PC-3 (cell line): ENCODE results near the gene BACH2. TPM values are rescaled to one million over a fixed set of nuclear protein-coding genes. Genes with fewer than 3 reads are reported as not detected.

Source experiments
- ATAC-seq: fragments of 200-7000 bp; cut with Tn5 transposase; 2 replicates; pipeline ENCODE4 v1.9.1; 2020; ENCODE audit warnings: mild to moderate bottlenecking, moderate library complexity
- BruUV-seq: library from RNA; stranded (reverse); fragments of 400-500 nt; replicated peaks from 2 replicates; lab custom pipeline; 2021; lab: Mats Ljungman, UMichigan
- CTCF ChIA-PET: fragments of 300-600 bp; sonication (Branson Sonifier 250); formaldehyde crosslinking; loops from one replicate; lab custom pipeline; 2022; ENCODE audit warnings: antibody characterized with exemption; lab: Charles Lee
- POLR2A ChIA-PET: fragments of 300-600 bp; sonication (Branson Sonifier 250); formaldehyde crosslinking; loops from one replicate; lab custom pipeline; 2022; ENCODE audit warnings: antibody characterized with exemption; ENCODE audit not compliant: unreplicated experiment; lab: Charles Lee
- DNase-seq: peaks from one replicate; pipeline ENCODE4 v3.0.0-alpha.2; 2015
- H2AFZ ChIP-seq: fragments of 300-600 bp; sonication (generic); 2 replicates; pipeline ENCODE4 v1.6.0; 2016; ENCODE audit warnings: antibody characterized with exemption, low read length
- H3F3A ChIP-seq: fragments of 300-600 bp; sonication (generic); one replicate; pipeline ENCODE4 v1.6.0; 2017; ENCODE audit warnings: antibody characterized with exemption, low read length, control low read depth, mild to moderate bottlenecking; ENCODE audit not compliant: unreplicated experiment
- H3K27ac ChIP-seq: fragments of 300-600 bp; sonication (generic); 2 replicates; pipeline ENCODE4 v1.5.1; 2016; ENCODE audit warnings: mild to moderate bottlenecking, low read length
- H3K27me3 ChIP-seq: fragments of 300-600 bp; sonication (generic); 2 replicates; pipeline ENCODE4 v1.6.1; 2016; ENCODE audit warnings: low read length, mixed read lengths
- H3K36me3 ChIP-seq: fragments of 300-600 bp; sonication (generic); 2 replicates; pipeline ENCODE4 v1.6.1; 2016; ENCODE audit warnings: low read depth, mixed run types, low read length, mixed read lengths
- H3K4me1 ChIP-seq: fragments of 300-600 bp; sonication (generic); 2 replicates; pipeline ENCODE4 v1.5.1; 2016; ENCODE audit warnings: low read length; ENCODE audit not compliant: insufficient read depth
- H3K4me2 ChIP-seq: fragments of 300-600 bp; sonication (generic); 2 replicates; pipeline ENCODE4 v1.6.0; 2016; ENCODE audit warnings: low read length
- H3K4me3 ChIP-seq: fragments of 300-600 bp; sonication (generic); 2 replicates; pipeline ENCODE4 v1.5.1; 2016; ENCODE audit warnings: mild to moderate bottlenecking, low read length, mixed read lengths
- H3K79me2 ChIP-seq: fragments of 300-600 bp; sonication (generic); 2 replicates; pipeline ENCODE4 v1.6.1; 2017; ENCODE audit warnings: low read length, mixed read lengths
- H3K9ac ChIP-seq: fragments of 300-600 bp; sonication (generic); 2 replicates; pipeline ENCODE4 v1.6.0; 2016; ENCODE audit warnings: mild to moderate bottlenecking, low read length
- H3K9me2 ChIP-seq: fragments of 300-600 bp; sonication (generic); replicated peaks from 2 replicates; pipeline ENCODE4 v1.6.1; 2016; ENCODE audit warnings: mixed run types, low read length, mixed read lengths
- H3K9me3 ChIP-seq: fragments of 300-600 bp; sonication (generic); 2 replicates; pipeline ENCODE4 v1.6.1; 2016; ENCODE audit warnings: low read length, mixed read lengths
- H4K20me1 ChIP-seq: fragments of 300-600 bp; sonication (generic); 2 replicates; pipeline ENCODE4 v1.6.1; 2016; ENCODE audit warnings: low read length, mixed read lengths
- CTCF ChIP-seq: fragments of 300-600 bp; sonication (generic); conservative IDR thresholded peaks from 2 replicates; pipeline ENCODE4 v1.5.1; 2017; ENCODE audit warnings: antibody characterized with exemption, low read depth, mild to moderate bottlenecking, low read length
- EZH2 ChIP-seq: fragments of 300-600 bp; sonication (generic); IDR thresholded peaks from one replicate; pipeline ENCODE4 v1.6.1; 2017; ENCODE audit warnings: antibody characterized with exemption, mild to moderate bottlenecking, low read length; ENCODE audit not compliant: unreplicated experiment
- EZH2phosphoT487 ChIP-seq: fragments of 300-600 bp; sonication (generic); IDR thresholded peaks from 2 replicates; pipeline ENCODE4 v1.6.1; 2018; ENCODE audit warnings: mild to moderate bottlenecking, antibody characterized with exemption, low read length, borderline replicate concordance
- intact Hi-C: fragments of 100-400 bp; cut with micrococcal nuclease; formaldehyde crosslinking; loops from 2 replicates; pipeline ENCODE4 v1.9.0; 2023
- total RNA-seq: library from RNA; depleted of rRNA; stranded (reverse); fragments of >200 nt; gene quantifications from 2 replicates; pipeline ENCODE4 v1.2.3, GENCODE V29; 2014

BACH2 gene
- total RNA-seq, 1 experiment from 2014 or later, result 7.0 TPM

- CTCF ChIA-PET, result interaction anchor here (0.7 kb wide), 1 partner anchor 256 kb away, joined by 3 read pairs; no protein-coding TSS in a partner anchor
- Histone ChIP-seq H3K36me3 (peaks cover 14% of the 10 kb centered on the region; the same call in 1 of the 2 replicates), H3K27me3 (no peaks in the 10 kb centered on the region), H3K9me3 (peaks cover 16% of the 10 kb centered on the region), H2AFZ (no peak overlapping the region), H3K79me2 (no peaks in the 10 kb centered on the region), H3K27ac (no peak overlapping the region), H3K9ac (no peak overlapping the region), H3K4me1 (peaks cover 3% of the 10 kb centered on the region), H3K9me2 (no peaks in the 10 kb centered on the region), H3K4me3 (no peak overlapping the region), H3K4me2 (no peak overlapping the region), H4K20me1 (no peaks in the 10 kb centered on the region), H3F3A (no peaks in the 10 kb centered on the region)
- no TSS peak for BruUV-seq
- TF ChIP-seq CTCF (no peak), EZH2phosphoT487 (no peak), EZH2 (no peak)
- POLR2A ChIA-PET, result no interaction called here
- no peak for DNase-seq
- no peak for ATAC-seq
- intact Hi-C loops, result no loop called here
These were observed 69.4 kb downstream of the BACH2 start for GRCh38 chr6:90227213-90227612.

GRCh38 chr6:90226257-90226656 lies 70.4 kb downstream of the BACH2 start:
- H3K9ac ChIP-seq, result no peak overlapping the region
- H3F3A ChIP-seq, result no peaks in the 10 kb centered on the region
- ATAC-seq (no peak), DNase-seq (no peak)
- intact Hi-C loops, result no loop called here
- no peaks in the 10 kb centered on the region for H3K79me2 ChIP-seq
- H3K27me3 ChIP-seq, result no peaks in the 10 kb centered on the region
- BruUV-seq, result no TSS peak
- H3K4me3 ChIP-seq, result no peak overlapping the region
- no peaks in the 10 kb centered on the region for H3K9me2 ChIP-seq
- no peak overlapping the region for H2AFZ ChIP-seq
- POLR2A ChIA-PET, result no interaction called here
- H3K9me3 ChIP-seq, result peaks cover 16% of the 10 kb centered on the region
- H3K4me1 ChIP-seq, result peaks cover 11% of the 10 kb centered on the region
- no peak overlapping the region for H3K4me2 ChIP-seq
- H3K36me3 ChIP-seq, result peaks cover 14% of the 10 kb centered on the region; the same call in 1 of the 2 replicates
- H3K27ac ChIP-seq, result no peak overlapping the region
- no peak for TF ChIP-seq EZH2phosphoT487
- no peak for TF ChIP-seq EZH2
- TF ChIP-seq CTCF, result no peak
- no peaks in the 10 kb centered on the region for H4K20me1 ChIP-seq
- CTCF ChIA-PET, result no interaction called here

- H3K36me3 ChIP-seq, result peaks cover 14% of the 10 kb centered on the region; the same call in 1 of the 2 replicates
- H3K4me3 ChIP-seq, result no peak overlapping the region
- intact Hi-C loops, result no loop called here
- TF ChIP-seq EZH2, result no peak
- TF ChIP-seq EZH2phosphoT487, result no peak
- TF ChIP-seq CTCF, result no peak
- H3K79me2 ChIP-seq, result no peaks in the 10 kb centered on the region
- CTCF ChIA-PET, result no interaction called here
- ATAC-seq (no peak), DNase-seq (no peak)
- H3K9me2 ChIP-seq, result no peaks in the 10 kb centered on the region
- H3K9ac ChIP-seq, result no peak overlapping the region
- BruUV-seq, result no TSS peak
- H3K9me3 ChIP-seq, result peaks cover 16% of the 10 kb centered on the region
- H4K20me1 ChIP-seq, result no peaks in the 10 kb centered on the region
- H3K27me3 ChIP-seq, result no peaks in the 10 kb centered on the region
- POLR2A ChIA-PET, result no interaction called here
- H2AFZ ChIP-seq, result no peak overlapping the region
- no peaks in the 10 kb centered on the region for H3F3A ChIP-seq
- no peak overlapping the region for H3K4me2 ChIP-seq
- H3K27ac ChIP-seq, result no peak overlapping the region
- peaks cover 31% of the 10 kb centered on the region for H3K4me1 ChIP-seq
These were observed 72.4 kb downstream of the BACH2 start for GRCh38 chr6:90224196-90224595.
